ENCODE data around the gene EMC8. TPM values are rescaled to one million over a fixed set of nuclear protein-coding genes. Genes with fewer than 3 reads are reported as not detected.

Gene EMC8
- total RNA-seq, 1 donor from 2014 or later: 21.9 TPM

DNA sequence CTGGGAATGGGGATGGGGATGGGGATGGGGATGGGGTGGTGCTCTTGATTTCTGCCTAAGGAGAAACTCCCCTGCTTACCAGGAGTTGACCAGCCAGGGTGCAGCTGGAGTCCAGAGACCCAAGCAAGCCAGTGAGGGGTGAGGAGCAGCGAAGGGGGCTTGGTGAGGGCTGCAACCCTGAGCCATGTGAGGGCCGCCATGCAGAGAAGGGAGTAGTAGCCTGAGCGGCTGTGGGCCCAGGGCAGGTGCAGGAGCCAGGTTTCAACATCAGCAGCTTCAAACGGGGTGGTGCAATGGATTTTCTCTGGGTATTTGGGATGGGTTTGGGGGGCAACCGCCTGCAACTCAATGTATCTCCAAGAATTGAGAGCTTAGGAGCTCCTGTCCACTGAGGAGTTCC is 35.4 kb upstream of the EMC8 start:
- peaks cover 11% of the 10 kb centered on the region for H3K4me1 ChIP-seq
- no peak overlapping the region for H3K27ac ChIP-seq
- intact Hi-C loops (cut with DNase I): no loop called here
- H3K27me3 ChIP-seq (ENCODE audit: low read depth): peaks cover 49% of the 10 kb centered on the region
- H3K36me3 ChIP-seq: no peaks in the 10 kb centered on the region
- no peak overlapping the region for H3K4me3 ChIP-seq
- ATAC-seq (no peak), DNase-seq (peak; percentile 21)
- H3K9me3 ChIP-seq: no peaks in the 10 kb centered on the region
- TF ChIP-seq CTCF (IDR thresholded peaks at IDR 0.05): no peak

GRCh38 chr16:85833219-85833920 is 34.0 kb upstream of the EMC8 start:
- Histone ChIP-seq H3K4me1 (peaks cover 11% of the 10 kb centered on the region), H3K27ac (no peak overlapping the region), H3K27me3 (ENCODE audit: low read depth) (peaks cover 51% of the 10 kb centered on the region), H3K4me3 (no peak overlapping the region), H3K9me3 (no peaks in the 10 kb centered on the region), H3K36me3 (no peaks in the 10 kb centered on the region)
- TF ChIP-seq CTCF (IDR thresholded peaks at IDR 0.05): no peak
- ATAC-seq: no peak
- DNase-seq: peak; percentile 35
- intact Hi-C loops (cut with DNase I): no loop called here

DNA sequence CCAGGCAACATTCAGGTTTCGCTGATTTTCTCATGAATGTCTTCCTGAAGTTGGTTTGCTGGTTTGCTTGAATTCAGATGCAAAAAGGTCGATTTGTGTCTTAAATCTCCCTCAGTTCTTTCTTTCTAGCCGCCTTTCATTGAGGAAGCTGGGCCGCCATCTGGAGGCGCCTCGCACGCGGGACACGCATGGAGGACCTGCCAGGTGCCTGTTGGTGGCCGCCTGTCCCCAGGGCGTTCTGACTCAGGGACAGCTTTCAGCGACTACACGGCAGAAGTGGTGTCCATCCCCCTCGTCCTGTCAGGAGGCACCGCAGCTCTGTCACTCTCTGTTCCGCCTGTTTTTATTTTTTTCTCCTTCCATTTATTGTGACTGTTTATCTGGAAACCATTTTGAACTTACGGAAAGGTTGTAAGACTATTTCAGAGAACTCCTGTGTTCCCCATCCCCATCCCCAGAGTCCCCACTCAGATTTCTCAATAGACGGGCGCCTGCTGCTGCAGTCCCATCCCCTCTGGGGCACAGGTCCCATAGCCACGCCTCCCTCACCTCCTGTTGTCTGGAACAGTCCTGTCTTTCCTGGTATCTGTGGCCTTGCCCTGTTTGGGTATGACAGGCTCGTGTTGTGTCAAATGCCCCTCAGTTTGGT is 33.4 kb upstream of the EMC8 start:
- intact Hi-C loops (cut with DNase I): no loop called here
- ATAC-seq: no peak
- Histone ChIP-seq H3K4me3 (no peak overlapping the region), H3K9me3 (no peaks in the 10 kb centered on the region), H3K27ac (no peak overlapping the region), H3K4me1 (peaks cover 11% of the 10 kb centered on the region), H3K36me3 (no peaks in the 10 kb centered on the region), H3K27me3 (ENCODE audit: low read depth) (peaks cover 49% of the 10 kb centered on the region)
- TF ChIP-seq CTCF (IDR thresholded peaks at IDR 0.05): no peak
- DNase-seq: no peak

DNA sequence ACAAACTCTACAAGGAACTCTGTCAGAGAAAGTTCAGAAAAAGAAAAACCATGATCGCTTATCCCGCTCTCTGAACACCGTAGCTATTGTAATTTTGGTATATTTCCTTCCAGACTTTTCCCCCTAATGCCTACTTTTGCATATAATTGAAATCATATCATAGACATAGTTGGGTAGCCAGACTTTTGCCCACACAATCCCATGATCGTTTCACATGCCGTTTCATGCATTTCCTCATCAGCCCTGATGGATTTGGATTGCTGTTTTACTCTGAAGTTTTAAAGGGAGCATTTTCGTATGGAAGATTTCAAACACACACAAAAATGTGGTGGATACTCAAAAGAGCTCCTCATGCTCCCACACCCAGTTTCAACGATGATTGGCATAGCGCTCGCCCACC is 31.5 kb upstream of the EMC8 start:
- Histone ChIP-seq H3K4me3 (no peak overlapping the region), H3K36me3 (no peaks in the 10 kb centered on the region), H3K4me1 (peaks cover 5% of the 10 kb centered on the region), H3K27me3 (ENCODE audit: low read depth) (peaks cover 33% of the 10 kb centered on the region), H3K9me3 (no peaks in the 10 kb centered on the region), H3K27ac (no peak overlapping the region)
- TF ChIP-seq CTCF (IDR thresholded peaks at IDR 0.05): no peak
- intact Hi-C loops (cut with DNase I): no loop called here
- ATAC-seq: no peak
- DNase-seq: no peak

DNA sequence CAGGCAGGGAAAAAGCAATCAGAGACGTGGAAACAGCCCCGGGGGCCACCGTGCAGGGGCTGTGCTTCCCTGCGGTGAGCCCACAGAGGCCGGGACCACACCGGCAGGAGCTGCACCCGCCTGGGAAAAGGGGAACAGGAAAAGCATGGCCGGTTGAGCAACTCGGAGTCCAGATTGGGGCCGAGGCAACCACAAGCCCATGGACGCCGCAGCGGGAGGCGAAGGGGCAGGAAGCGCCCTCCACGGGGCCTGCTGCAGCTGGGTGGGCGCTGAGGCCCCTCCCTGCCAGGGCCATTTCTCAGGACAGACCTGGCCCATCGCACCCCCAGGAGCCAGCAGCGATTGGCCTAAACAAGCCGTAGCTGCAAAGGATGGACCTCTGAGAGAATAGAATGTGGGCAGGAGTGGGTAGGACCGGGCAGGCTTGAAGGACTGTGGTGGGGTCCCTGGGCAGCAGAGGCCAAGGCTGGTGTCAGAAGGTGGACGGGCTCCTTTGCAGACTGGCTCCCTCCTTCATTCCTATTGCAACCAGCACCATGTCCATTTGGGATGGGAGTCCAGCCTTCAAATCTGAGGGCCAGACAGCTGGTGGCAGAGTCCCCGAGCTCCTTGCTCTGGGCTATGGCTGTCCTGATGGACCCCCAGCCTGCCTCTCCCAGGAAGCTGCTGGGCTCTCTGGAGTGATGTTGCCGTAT is 30.6 kb upstream of the EMC8 start:
- ATAC-seq (peak; percentile 52 to 67), DNase-seq (peak; percentile 73)
- intact Hi-C loops (cut with DNase I): loop anchor here (10.0 kb wide), 2 partner anchors 155 to 185 kb away; no protein-coding TSS in a partner anchor
- Histone ChIP-seq H3K27me3 (ENCODE audit: low read depth) (peaks cover 25% of the 10 kb centered on the region), H3K36me3 (no peaks in the 10 kb centered on the region), H3K4me3 (no peak overlapping the region), H3K4me1 (peaks cover 5% of the 10 kb centered on the region), H3K9me3 (no peaks in the 10 kb centered on the region), H3K27ac (no peak overlapping the region)
- no peak for TF ChIP-seq CTCF (IDR thresholded peaks at IDR 0.05)

Data from lower lobe of right lung (tissue), 2 donors.